OCI-LY1 (cell line): Measurements from ENCODE around the gene ZNF611.
"Not testable (repeated sequence)": the region's sequence is repeated elsewhere in the genome, so short reads cannot be mapped to it uniquely, and the experiment has no call there.

Experiments used
- H2AFZ ChIP-seq: fragments of 200-600 bp; sonication (generic), shearing (Covaris generic); 2 replicates; pipeline ENCODE4 v1.6.0; 2014; ENCODE audit warnings: antibody characterized with exemption, mild to moderate bottlenecking, low read length
- H3F3A ChIP-seq: fragments of 200-600 bp; sonication (generic), shearing (Covaris generic); 2 replicates; pipeline ENCODE4 v1.6.0; 2014; ENCODE audit warnings: mild to moderate bottlenecking, antibody characterized with exemption, low read length, moderate library complexity; ENCODE audit not compliant: insufficient read depth
- H3K27ac ChIP-seq: fragments of 200-600 bp; sonication (generic); 2 replicates; pipeline ENCODE4 v1.5.1; 2014; ENCODE audit warnings: low read length, mixed run types, mild to moderate bottlenecking, low read depth; ENCODE audit not compliant: poor library complexity, severe bottlenecking
- H3K27me3 ChIP-seq: fragments of 200-600 bp; sonication (generic); 2 replicates; pipeline ENCODE4 v1.6.0; 2014; ENCODE audit warnings: antibody characterized with exemption, mild to moderate bottlenecking, low read length, moderate library complexity; ENCODE audit not compliant: insufficient read depth
- H3K36me3 ChIP-seq: fragments of 200-600 bp; sonication (generic); 2 replicates; pipeline ENCODE4 v1.6.1; 2014; ENCODE audit warnings: mild to moderate bottlenecking, antibody characterized with exemption, low read length, moderate library complexity, mixed read lengths; ENCODE audit not compliant: insufficient read depth
- H3K4me1 ChIP-seq: fragments of 200-600 bp; sonication (generic); 2 replicates; pipeline ENCODE4 v1.5.1; 2014; ENCODE audit warnings: mild to moderate bottlenecking, low read length, moderate library complexity; ENCODE audit not compliant: insufficient read depth, severe bottlenecking
- H3K4me2 ChIP-seq: fragments of 200-600 bp; sonication (generic), shearing (Covaris generic); 2 replicates; pipeline ENCODE4 v1.6.1; 2014; ENCODE audit warnings: low read length
- H3K4me3 ChIP-seq: fragments of 200-600 bp; sonication (generic); 2 replicates; pipeline ENCODE4 v1.5.1; 2014; ENCODE audit warnings: low read length, low read depth, mild to moderate bottlenecking, mixed read lengths; ENCODE audit not compliant: poor library complexity, severe bottlenecking
- H3K79me2 ChIP-seq: fragments of 200-600 bp; shearing (Covaris generic); 2 replicates; pipeline ENCODE4 v1.6.1; 2016; ENCODE audit warnings: mixed run types, low read length, mixed read lengths; ENCODE audit not compliant: insufficient read depth
- H3K9ac ChIP-seq: fragments of 200-600 bp; sonication (generic), shearing (Covaris generic); 2 replicates; pipeline ENCODE4 v1.6.1; 2014; ENCODE audit warnings: mild to moderate bottlenecking, low read length, mixed read lengths
- H3K9me2 ChIP-seq: fragments of 200-600 bp; sonication (generic), shearing (Covaris generic); 2 replicates; pipeline ENCODE4 v1.6.1; 2014; ENCODE audit warnings: low read depth, mild to moderate bottlenecking, low read length, mixed read lengths
- H3K9me3 ChIP-seq: fragments of 200-600 bp; shearing (Covaris generic); 2 replicates; pipeline ENCODE4 v1.6.1; 2014; ENCODE audit warnings: low read length, mixed read lengths
- H4K20me1 ChIP-seq: fragments of 200-600 bp; sonication (generic), shearing (Covaris generic); 2 replicates; pipeline ENCODE4 v1.6.0; 2016; ENCODE audit warnings: mild to moderate bottlenecking, low read length; ENCODE audit not compliant: insufficient read depth
- EZH2 ChIP-seq: fragments of 200-600 bp; sonication (generic), shearing (Covaris generic); IDR thresholded peaks from 2 replicates; pipeline ENCODE4 v1.8.0; 2017; ENCODE audit warnings: borderline replicate concordance, mixed run types, mild to moderate bottlenecking, antibody characterized with exemption, low read length, moderate library complexity, mixed read lengths
- TF ChIP-seq, protein P1 (sequence below): fragments of 200-600 bp; sonication (generic), shearing (Covaris generic); IDR thresholded peaks from 2 replicates; pipeline ENCODE4 v1.5.1; 2017; ENCODE audit warnings: mild to moderate bottlenecking, antibody characterized with exemption, low read length, moderate library complexity, mixed read lengths

ZNF611 gene

DNA sequence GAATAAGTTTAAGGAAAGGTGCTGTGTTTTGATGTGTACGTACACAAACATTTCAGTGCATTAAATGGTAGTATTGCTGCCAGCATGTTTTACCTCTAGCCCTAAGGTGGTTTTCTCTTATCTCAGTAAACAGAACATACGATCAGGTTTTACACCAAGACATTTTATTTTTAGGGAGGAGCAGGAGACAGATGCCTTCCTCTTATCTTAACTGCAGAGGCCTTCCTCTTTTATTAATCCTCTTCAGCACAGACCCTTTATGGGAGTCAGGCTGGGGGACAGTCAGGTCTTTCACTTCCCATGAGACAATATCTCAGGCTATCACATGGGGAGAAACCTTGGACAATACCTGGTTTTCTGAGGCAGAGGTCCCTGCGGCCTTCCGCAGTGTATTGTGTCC, 14.9 kb upstream of the ZNF611 start:
- Histone ChIP-seq H3F3A (no peaks in the 10 kb centered on the region), H3K9ac (no peak overlapping the region), H3K9me2 (no peaks in the 10 kb centered on the region), H3K9me3 (no peaks in the 10 kb centered on the region), H2AFZ (no peak overlapping the region), H3K4me2 (no peak overlapping the region), H3K4me3 (no peak overlapping the region), H3K27me3 (no peaks in the 10 kb centered on the region), H4K20me1 (no peaks in the 10 kb centered on the region), H3K27ac (no peak overlapping the region), H3K36me3 (no peaks in the 10 kb centered on the region), H3K79me2 (no peaks in the 10 kb centered on the region), H3K4me1 (no peaks in the 10 kb centered on the region)
- TF ChIP-seq, protein P1, sequence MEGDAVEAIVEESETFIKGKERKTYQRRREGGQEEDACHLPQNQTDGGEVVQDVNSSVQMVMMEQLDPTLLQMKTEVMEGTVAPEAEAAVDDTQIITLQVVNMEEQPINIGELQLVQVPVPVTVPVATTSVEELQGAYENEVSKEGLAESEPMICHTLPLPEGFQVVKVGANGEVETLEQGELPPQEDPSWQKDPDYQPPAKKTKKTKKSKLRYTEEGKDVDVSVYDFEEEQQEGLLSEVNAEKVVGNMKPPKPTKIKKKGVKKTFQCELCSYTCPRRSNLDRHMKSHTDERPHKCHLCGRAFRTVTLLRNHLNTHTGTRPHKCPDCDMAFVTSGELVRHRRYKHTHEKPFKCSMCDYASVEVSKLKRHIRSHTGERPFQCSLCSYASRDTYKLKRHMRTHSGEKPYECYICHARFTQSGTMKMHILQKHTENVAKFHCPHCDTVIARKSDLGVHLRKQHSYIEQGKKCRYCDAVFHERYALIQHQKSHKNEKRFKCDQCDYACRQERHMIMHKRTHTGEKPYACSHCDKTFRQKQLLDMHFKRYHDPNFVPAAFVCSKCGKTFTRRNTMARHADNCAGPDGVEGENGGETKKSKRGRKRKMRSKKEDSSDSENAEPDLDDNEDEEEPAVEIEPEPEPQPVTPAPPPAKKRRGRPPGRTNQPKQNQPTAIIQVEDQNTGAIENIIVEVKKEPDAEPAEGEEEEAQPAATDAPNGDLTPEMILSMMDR: no peak
- no peak for TF ChIP-seq EZH2

DNA sequence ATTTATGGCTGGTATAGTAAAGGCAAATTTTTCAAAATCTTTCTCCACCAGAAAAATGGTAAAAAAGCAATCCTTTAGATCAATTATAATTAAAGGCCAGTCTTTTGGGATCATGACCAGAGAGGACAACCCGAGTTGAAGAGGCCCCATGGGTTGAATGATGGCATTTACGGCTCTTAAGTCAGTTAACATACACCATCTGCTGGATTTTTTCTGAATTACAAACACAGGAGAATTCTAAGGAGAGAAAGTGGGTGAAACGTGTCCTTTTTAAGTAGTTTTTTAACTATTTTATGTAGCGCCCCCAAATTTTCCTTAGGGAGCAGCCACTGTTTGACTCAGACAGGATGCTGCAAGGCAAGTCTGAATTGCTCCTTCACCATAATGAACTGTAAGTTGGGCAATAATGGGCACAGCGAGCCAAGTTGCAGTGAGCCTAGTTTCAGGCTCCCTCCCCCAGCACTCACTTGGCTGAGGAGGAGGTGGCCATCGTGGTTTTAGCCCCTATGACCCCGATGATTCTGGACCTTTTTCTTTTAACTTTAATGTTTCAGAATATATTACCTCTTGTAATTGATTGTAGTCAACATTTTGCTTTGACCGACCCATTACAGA, 13.6 kb upstream of the ZNF611 start:
- Histone ChIP-seq H3K4me1 (no peaks in the 10 kb centered on the region), H4K20me1 (no peaks in the 10 kb centered on the region), H3K79me2 (no peaks in the 10 kb centered on the region), H3F3A (no peaks in the 10 kb centered on the region), H3K27me3 (no peaks in the 10 kb centered on the region), H3K4me2 (no peak overlapping the region), H3K9ac (no peak overlapping the region), H3K36me3 (no peaks in the 10 kb centered on the region), H3K4me3 (no peak overlapping the region), H2AFZ (no peak overlapping the region), H3K9me3 (no peaks in the 10 kb centered on the region), H3K27ac (no peak overlapping the region), H3K9me2 (no peaks in the 10 kb centered on the region)
- no peak for TF ChIP-seq EZH2
- TF ChIP-seq, protein P1: peak; percentile 42; the same call in 1 of the 2 replicates

DNA sequence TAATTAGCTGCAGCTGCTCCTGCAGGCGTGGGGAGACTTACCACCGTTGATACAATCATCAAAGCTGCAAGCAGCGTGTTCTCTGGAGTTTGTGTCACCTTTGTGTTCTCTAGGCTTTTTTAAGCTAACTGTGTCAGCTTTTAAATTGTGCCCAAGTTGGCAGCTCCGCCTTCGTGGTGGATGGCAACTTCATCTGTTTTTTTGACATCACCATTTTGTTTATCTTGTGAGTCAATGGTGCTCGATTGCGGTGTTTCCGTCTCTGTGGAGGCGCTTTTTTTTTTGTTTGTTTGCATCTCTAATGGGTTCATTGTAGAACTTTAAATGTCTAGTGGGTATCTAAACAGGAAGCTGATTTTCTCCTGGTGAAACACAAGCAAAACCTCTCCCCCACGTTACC, 11.1 kb upstream of the ZNF611 start:
- H3K9me3 ChIP-seq, H4K20me1 ChIP-seq, H2AFZ ChIP-seq, H3K27me3 ChIP-seq, H3K36me3 ChIP-seq, H3K27ac ChIP-seq, H3K4me2 ChIP-seq, H3F3A ChIP-seq, H3K9me2 ChIP-seq, H3K79me2 ChIP-seq, H3K4me1 ChIP-seq, H3K4me3 ChIP-seq, H3K9ac ChIP-seq: not testable (repeated sequence)

DNA sequence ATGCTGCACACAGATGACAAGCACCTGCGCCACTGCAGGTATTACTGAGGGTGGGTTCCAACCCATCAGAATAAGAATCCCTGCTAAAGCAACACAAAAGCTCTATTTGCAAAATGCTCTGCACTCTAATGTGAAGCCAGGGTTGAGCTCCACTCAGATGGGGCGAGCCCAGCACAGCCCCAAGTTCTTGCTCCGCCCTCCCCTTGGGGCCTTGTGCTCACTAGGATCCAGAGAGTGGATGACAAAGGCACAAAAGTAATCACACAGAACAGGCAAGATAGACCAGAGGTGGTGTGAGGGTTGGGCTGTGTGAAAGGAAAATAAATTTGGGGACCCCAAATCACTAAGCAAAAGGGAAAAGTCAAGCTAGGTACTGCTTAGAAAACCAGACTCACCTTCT, 8.2 kb upstream of the ZNF611 start:
- Histone ChIP-seq H3K27me3 (no peaks in the 10 kb centered on the region), H3F3A (no peaks in the 10 kb centered on the region), H4K20me1 (no peaks in the 10 kb centered on the region), H3K9ac (no peak overlapping the region), H3K4me3 (no peak overlapping the region), H3K27ac (no peak overlapping the region), H2AFZ (no peak overlapping the region), H3K4me1 (no peaks in the 10 kb centered on the region), H3K36me3 (no peaks in the 10 kb centered on the region), H3K4me2 (no peak overlapping the region), H3K79me2 (no peaks in the 10 kb centered on the region), H3K9me2 (no peaks in the 10 kb centered on the region), H3K9me3 (no peaks in the 10 kb centered on the region)
- TF ChIP-seq EZH2: no peak
